Cerebellar nuclear complex (tissue), 1 donor: Measurements from ENCODE around the gene CARHSP1.
A peak's percentile ranks its signal among the peaks of the same experiment; 100 is the strongest.
"Not testable (repeated sequence)": the region's sequence is repeated elsewhere in the genome, so short reads cannot be mapped to it uniquely, and the experiment has no call there.

Experiments used
- DNase-seq, 2 experiments: peaks; one replicate each; lab custom pipeline; 2025; lab: John Stamatoyannopoulos, UW

Gene CARHSP1

DNA sequence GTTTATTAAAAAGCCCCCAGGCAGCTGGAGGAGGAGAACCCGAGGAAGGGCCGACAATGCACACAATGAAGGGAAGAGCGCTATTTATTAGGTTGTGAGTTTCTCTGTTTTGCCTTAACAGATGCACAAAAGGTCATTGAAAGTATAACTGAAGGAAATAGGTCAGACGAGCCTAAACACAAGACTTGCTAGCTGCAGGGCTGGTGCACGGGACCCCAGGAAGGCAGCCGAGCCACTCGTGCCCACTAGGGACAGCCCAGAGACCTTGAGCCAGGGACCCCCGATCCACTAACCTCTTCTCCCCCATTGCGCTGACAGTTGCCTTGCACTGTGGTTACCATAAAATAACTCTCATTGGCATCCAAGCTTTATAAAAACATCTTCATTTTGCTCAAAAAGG lies 24.6 kb upstream of the CARHSP1 start:
- no peak for DNase-seq

DNA sequence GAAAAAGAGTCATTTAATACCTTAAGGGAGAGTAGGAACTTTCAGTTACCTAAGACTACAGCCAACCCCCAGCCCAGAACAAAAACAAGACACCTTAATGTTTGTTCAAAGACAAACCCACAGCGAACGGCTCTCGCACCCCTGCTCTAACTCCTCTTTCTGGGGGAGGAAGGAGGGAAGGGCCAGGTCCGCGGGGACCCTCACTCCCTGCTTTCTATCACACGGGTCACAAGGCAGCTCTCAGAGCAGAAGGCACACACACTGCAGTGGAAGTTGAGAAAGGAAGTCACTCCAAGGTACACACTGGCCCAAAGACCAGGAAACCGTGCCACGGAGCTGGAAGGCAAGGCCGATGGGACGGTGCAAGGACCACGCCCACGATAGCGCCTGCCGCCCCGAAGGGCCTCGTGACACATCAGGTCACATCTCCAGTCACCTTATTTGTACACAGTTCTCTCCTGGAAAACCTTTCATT lies 23.3 kb upstream of the CARHSP1 start:
- DNase-seq = no peak

DNA sequence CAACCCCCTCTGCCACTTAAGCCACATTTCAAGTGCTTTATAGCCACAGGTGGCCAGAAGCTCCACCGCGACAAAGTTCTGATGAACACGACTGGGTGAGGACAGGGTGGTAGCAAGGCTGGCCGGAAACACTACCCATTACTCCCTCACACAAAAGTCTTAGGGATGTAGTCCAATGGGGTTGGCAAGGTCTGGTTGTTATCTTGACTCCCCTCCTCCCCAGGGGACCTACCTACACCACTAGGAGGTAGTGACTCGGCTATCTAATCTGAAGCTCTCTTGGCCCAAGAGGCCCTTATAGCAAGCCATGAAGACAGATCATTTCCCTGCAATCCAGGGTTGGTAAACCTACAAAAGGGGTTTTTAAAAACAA lies 21.7 kb upstream of the CARHSP1 start:
- DNase-seq = no peak

DNA sequence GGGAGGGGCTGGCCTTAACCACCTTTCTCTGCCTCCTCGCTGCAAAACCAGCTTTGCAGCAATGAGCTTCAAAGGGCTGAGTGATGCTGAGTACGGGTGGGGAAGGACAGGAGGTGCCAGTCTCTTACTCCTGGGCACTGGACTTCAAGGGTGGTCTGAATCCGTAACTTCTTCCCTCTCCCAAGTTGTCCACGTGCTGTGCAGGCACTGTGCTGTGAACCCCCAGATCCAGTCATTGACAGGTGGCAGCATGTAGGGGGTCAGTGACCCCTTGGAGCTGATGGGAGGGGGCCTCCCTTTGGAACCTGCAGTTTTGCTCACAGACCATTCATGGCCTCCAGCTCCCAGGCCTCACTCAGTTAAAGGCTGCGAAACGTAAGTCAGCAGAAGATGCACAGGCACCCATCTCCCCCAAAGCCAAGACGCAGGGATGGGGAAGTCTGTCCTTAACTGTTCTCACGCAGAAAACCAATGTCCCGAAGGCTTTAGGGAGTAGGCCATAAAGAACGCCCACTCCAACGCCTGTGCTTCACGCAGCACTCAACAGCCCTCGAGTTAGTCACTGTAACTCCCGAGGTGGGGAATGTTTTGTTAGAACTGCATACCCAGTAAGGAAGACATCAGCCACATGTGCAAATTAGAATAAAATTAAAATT lies 21.2 kb upstream of the CARHSP1 start:
- no peak for DNase-seq

DNA sequence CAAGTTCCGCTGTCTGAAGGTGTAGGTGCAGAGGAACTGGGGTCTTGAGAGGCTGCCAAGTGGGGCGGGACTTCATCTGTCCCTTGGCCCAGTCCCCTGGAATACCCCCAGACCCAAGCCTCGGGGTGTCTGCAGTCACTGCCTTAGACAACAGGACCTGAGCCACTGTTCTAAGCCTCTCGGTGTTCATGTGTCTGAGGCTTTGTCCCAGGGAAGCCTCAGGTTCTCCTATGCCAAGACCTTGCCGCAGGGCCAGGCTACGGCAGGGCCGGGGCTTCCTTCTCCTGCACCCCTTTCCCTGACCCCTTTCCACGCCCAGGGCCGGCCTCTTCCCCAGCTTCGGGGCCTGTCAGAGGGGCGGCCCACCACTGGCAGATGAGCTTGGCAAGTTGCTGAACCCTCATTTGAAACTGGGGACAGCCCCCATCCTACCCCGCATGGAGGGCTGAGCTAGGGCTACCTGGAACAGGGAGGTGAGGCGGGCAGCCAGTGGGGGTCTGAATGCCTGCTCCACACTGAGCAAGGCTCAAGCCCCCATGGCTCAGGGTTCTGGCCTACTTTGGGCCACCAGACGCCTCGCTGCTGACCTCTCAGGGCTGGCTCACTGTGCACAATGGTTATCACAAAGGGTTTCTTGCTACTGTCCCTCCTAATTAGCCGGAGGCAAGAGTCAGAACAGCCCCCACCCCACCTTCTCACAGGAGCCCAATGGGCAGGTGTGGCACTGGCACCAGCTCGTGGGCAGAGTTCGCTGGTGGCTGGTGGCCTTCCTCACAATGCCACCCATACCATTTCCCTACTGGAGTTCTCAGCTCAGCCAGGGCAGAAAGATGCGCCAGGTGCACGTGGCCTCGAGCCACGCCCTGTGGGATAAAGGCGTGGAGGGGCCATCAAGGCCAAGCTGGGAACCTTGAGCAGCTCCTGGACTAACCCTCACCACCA lies 20.4 kb upstream of the CARHSP1 start:
- DNase-seq = no peak

DNA sequence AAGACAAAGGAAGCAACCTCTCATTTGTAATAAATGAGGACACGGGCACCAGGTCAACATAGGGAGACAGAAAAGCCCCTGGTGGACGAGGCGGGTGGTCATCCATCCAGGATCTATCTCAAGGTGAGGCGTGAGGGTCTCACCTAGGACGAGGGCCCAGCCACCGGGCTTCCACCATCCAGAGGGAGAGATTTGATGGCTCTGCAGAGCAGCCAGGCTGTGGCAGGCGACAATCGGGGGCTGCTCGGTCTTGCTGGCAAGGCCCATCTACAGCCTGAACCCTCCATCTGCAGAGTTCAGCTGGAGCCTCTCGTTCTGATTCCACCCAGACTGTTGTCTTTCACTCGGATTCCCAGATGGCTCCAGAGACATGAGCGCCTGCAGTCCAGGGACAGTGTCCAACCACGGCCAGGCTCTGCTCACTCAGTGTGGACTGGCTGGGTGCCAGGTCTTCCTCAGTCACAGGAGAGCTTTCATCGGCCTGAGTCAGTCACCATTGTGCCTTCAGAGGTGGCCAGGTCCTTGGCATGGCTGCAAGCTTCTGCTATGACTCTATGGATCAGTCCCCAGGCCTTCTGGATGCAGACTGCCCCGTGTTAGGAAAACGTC lies 19.2 kb upstream of the CARHSP1 start:
- DNase-seq = peak; percentile 49 to 94

DNA sequence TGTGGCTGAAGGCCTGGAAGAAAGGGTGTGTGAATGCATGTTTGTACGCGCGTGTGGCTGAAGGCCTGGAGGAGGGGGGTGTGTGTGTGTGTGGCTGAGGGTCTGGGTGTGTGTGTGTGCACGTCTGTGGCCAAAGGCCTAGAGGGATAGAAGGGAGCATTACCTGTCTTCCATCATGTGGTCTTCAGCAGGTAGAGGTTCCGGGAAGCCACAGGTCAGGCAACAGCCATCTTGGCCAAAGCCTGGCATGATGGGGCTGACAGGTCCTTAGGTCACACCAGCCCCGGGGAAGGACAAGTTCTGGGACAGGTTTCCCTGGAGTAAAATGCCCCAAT lies 18.6 kb upstream of the CARHSP1 start:
- DNase-seq = no peak

DNA sequence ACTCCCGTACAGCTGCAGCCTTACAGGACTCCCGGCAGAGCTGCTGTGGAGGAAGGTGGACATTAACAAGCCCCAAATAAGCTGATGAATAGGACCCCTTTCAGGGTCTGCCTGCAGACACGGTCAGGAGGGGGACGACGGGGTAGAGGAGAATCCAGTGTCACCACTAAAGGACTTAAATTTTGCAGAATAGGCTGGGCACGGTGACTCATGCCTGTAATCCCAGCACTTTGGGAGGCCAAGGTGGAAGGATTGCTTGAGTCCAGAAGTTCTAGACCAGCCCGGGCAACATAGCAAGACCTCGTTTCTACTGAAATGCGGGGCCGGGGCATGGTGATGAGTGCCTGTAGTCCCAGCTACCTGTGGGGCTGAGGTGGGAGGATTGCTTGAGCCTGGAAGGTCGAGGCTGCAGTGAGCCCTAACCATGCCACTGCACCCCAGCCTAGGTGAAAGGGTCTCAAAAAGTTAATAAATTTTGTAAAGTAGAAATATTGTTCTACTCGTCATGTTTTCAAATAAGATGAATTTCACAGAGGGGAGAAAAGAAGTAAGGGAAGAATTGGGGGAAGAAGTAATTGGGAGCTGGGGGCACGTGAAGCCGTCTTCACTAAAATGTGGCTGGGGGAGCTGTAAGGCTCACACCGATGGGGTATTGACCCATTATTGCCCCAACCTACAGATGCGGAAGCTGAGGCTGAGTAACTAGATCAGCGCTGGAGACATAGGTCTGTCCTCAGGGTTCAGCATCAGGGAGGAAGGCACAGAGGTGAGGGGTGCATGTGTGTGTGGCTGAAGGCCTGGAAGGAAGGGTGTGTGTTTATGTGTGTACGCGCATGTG lies 18.0 kb upstream of the CARHSP1 start:
- no peak for DNase-seq

DNA sequence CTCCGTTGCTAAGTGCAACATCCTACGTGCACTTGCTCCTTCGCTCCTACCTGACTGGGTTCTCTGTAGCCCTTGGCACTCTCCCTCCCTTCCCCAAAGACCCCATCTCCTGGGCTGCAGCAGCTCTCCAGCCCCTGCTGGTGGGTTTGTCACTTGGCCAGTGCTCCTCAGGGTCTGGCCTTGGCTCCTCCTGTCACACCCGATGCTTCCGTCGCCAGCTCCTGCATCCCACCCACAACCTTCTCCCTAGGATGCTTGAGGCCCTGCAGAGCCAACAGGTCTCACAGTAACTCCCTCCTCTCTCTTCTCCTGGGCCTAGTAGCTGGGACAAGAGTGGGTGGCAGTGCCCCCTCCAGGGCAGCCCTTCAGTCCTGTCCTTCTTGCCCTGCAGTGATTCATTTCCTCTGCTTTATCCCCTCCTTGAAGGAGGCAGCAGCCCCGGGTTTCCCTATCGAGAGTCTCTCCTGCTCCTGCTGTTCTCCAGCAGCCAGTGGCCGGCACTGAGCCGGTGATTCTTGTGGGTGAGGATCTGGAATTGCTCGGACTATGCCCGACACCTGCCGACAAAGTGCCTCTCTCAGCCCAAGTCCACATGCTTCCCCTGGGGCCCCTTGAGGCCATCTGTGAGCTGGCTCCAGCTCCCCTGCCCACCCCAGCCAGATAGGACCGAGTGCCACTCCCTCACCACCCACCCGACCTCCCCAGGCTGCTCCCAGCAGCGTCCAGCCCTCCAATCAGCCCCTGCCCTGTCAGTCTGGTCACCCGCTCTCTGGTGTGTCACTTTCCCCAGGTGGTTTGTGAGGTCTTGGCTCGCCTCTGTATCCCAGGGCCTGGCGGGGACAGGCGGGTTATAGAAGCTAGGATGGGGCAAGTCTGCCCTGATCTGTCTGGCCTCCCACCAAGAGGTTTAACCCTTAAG lies 17.1 kb upstream of the CARHSP1 start:
- no peak for DNase-seq

DNA sequence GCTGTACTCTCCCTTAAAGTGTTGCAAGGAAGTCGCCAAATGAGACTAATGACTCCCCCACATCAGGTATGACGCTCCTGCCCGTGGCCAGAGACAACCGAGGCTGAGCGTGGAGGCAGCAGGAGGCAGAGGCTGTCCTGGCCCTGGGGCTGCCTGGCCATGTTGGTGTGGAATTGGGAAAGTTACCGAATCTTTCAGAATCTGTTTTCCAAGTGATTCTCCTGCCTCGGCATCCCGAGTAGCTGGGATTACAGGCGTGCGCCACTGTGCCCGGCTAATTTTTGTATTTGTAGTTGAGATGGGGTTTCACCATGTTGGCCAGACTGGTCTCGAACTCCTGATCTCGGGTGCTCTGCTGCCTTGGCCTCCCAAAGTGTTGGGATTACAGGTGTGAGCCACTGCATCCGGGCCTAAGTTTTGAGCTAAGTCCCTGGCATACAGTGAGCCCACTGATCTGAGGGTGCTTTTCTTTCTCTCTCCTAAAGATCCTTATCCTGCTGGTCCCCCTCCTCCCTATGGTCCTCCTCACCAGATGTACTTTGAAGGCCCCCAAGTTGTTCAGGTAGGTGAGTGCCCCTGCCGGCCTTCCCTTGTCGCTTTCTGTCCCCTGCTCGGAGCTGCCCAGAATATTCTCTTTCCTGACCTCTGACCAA lies 14.0 kb upstream of the CARHSP1 start:
- DNase-seq = no peak

DNA sequence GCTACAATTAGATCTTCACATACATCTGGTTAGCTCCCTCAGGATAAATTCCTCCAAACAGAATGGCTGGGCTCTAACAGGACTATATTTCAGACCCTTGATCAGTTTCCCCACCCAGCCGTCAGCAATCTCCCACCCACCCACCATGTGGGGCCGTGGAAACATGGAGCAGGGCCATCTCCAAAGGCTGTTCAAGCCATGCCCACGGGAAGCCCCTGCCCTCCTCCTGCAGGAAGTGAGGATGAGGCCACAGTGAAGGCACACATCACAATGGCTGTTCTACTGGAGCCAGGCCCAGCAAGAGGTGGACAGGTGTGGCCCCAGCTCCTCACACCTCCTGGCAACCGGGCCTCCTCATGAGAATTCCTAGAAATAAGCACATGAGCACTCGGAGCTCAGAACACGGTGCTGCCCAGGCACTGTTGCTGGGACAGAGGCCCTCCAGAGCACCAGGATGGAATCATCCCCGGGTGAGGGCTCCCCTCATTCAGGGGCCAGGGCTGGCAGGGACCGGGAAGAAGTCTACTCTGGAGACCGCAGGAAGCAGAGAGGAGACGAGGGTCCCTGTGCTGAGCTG lies 13.3 kb upstream of the CARHSP1 start, which contains the start of gene LITAFD:
LITAFD (plus strand) TSS at position 311 of the 577 bp plus-strand sequence. CDS start 2,005 bp downstream, outside the sequence.
- DNase-seq = no peak

DNA sequence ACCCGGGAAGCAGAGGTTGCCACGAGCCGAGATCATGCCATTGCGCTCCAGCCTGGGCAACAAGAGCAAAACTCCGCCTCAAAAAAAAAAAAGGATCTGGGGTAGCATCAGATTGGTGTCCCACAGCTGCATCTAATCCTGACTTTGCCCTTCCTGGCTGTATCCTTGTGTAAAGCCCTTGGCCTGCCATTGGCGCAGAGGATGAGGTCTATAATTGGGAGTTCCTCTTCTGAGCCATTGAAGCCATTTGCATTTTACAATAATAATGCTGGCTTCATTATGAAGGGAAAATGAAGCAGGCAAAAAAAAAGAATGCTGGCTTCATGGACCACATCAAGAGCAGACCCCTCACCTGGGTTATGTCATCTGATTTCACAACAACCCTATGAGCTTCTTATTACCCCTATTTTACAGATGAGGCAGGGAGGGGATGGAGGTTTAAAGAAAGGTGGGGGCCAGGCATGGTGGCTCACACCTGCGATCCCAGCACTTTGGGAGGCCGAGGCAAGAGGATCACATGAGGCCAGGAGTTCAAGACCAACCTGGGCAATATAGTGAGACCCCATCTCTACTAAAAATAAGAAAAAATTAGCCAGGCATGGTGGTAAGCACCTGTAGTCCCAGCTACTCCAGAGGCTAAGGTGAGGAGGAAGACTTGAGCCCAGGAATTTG lies 12.2 kb upstream of the CARHSP1 start:
- DNase-seq = no peak

DNA sequence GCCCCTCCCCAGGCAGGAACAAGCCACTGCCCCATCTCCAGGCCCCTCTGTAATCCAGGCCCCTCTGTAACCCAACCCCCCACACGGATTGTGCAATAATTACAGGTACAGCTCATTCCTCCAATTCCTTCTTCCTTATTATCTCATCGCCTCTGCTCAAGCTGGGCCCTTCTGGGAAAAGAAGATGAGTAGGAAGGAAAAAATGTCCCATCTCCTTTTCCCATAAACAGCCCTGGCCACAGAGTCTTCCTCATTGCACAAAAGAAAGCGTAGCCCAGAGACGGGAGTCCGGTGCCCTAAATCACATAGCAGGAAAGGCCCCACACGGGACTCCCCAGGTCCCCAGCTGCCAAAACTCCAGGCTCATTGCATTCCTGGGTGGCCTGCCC lies 9.7 kb upstream of the CARHSP1 start:
- no peak for DNase-seq

DNA sequence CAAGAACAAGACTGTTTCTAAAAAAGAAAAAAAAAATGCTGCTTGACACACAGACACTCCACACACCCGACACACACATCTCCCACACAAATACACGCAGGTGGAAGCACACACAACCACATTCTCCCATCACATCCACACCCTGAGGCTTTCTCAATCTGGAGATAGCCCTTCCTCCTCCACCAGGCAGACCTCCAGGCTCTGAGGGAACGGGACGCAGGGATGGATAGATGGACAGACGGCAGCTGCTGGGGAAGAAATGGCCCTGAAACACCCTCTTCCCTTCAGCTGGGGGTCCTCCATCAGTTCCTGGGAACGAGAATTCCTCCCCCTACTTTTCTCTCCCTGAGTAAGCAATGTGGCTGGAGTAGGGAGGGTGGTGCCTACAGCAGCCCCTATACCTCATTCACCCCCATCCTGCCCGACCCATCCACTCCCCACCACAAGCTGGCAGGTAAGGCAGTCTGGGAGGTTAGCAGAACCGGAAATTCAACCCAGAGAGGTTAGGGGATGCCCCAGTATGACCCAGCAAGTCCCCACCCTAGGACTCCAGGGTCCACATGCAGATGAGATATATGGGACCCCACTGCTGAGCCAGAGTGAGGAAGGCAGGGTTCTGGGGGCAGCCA lies 9.2 kb upstream of the CARHSP1 start:
- no peak for DNase-seq

DNA sequence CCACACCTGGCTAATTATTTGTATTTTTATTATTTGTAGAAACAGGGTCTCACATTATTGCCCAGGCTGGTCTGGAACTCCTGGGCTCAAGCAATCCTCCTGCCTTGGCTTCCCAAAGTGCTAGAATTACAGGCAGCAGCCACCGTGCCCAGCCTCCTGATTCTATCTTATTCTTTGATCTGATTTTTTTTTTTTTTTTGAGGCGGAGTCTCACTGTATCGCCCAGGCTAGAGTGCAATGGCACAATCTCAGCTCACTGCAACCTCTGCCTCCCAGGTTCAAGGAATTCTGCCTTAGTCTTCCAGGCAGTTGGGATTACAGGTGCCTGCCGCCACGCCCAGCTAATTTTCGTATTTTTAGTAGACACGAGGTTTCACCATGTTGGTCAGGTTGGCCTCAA lies 6.5 kb upstream of the CARHSP1 start:
- not testable (repeated sequence) for DNase-seq

DNA sequence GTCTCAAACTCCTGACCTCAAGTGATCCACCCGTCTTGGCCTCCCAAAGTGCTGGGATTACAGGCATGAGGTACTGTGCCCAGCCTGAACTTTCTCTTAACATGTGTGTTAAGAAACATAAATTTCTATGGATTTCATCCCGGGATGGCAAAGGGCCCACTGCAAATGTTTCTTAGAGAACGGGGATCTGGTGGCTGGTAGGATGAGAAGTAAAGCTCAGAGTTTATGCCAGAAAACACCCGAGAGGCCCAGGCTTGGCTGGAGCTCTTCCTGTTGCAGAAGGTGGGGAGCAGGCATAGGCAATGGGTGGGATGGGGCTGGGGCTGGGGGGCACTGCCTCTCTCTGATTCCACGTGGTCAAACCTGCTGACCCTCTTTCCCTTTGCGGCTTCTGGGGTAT lies 5.6 kb upstream of the CARHSP1 start:
- DNase-seq = no peak

DNA sequence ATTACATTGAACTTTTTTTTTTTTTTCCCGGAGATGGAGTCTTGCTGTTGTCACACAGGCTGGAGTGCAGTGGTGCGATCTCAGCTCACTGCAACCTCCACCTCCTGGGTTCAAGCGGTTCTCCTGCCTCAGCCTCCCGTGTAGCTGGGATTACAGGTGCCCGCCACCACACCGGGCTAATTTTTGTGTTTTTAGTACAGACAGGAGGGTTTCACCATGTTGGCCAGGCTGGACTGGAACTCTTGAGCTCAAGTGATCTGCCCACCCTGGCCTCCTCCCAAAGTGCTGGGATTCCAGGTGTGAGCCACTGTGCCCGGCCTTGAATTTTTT lies 5.0 kb upstream of the CARHSP1 start:
- DNase-seq = not testable (repeated sequence)

DNA sequence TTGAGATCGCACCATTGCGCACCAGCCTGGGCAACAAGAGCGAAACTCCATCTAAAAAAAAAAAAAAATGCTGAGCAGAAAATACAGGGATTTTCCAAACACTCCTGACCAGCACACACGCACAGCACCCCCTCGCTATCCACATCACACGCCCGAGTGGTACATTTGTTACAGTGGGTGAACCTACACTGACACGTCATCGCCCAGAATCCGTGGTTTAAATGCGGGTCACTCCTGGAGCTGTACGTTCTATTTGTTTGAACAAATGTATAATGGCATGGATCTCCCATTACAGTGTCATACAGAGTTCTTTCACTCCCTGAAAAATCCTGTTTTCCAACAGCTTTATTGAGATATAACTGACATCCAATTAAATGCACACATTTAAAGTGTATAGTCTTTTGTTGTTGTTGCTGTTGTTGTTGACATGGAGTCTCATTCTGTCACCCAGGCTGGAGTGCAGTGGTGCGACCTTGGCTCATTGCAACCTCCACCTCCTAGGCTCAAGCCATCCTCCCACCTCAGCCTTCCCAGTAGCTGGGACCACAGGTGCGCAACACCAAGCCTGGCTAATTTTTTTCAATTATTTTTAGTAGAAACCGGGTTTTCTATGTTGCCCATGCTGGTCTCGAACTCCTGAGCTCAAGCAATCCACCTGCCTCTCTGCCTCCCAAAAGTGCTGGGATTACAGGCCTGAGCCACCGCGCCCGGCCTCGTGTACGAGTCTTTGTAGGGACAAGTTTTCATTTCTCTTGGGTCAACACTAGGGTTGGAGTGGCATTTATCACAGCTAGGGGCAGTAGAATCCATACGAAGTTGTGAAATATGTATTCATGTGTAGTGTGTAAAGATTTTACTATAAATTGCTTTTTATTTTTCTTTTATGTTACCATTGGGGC lies 4.4 kb upstream of the CARHSP1 start:
- no peak for DNase-seq
